HCT116 (cell line): ENCODE measurements around the gene SLC26A3. TPM values are rescaled to one million over a fixed set of nuclear protein-coding genes. Genes with fewer than 3 reads are reported as not detected.

Experiments used
- ATAC-seq: fragments of 200-7000 bp; cut with Tn5 transposase; 2 replicates; pipeline ENCODE4 v1.9.1; 2020; ENCODE audit warnings: mild to moderate bottlenecking, moderate library complexity
- BruUV-seq: library from RNA; stranded (reverse); fragments of 400-500 nt; replicated peaks from 2 replicates; lab custom pipeline; 2021; lab: Mats Ljungman, UMichigan
- CTCF ChIA-PET: fragments of 300-600 bp; sonication (Branson Sonifier 250); formaldehyde crosslinking; loops from one replicate; lab custom pipeline; 2021; ENCODE audit warnings: antibody characterized with exemption; lab: Charles Lee
- POLR2A ChIA-PET: fragments of 300-600, 350-600 bp; sonication (Branson Sonifier 250); formaldehyde crosslinking; loops from one replicate; lab custom pipeline; 2021; ENCODE audit warnings: antibody characterized with exemption; lab: Charles Lee
- RAD21 ChIA-PET, 2 experiments: fragments of 300-600 bp; sonication (Branson Sonifier 250); formaldehyde crosslinking; loops; one replicate each; lab custom pipeline; 2023; ENCODE audit warnings: low total read pairs in 2 of 2; ENCODE audit not compliant: uncharacterized antibody in 2 of 2, unreplicated experiment in 2 of 2, low non-redundant PET in 1 of 2; lab: Charles Lee
- DNase-seq: peaks from one replicate; pipeline ENCODE4 v3.0.0-alpha.2; 2010; ENCODE audit warnings: low read depth, low spot score
- H2AFZ ChIP-seq: fragments of 200-600 bp; shearing (Covaris generic), sonication (generic); 2 replicates; pipeline ENCODE4 v1.6.1; 2017; ENCODE audit warnings: low read depth, mixed run types, mixed read lengths, antibody characterized with exemption, low read length; ENCODE audit not compliant: poor library complexity, severe bottlenecking
- H3K27ac ChIP-seq: 2 replicates; pipeline ENCODE4 v1.5.1; 2012; ENCODE audit warnings: low read depth, low read length
- H3K27me3 ChIP-seq: fragments of 200-600 bp; sonication (generic); 2 replicates; pipeline ENCODE4 v1.6.1; 2016; ENCODE audit warnings: mixed run types, low read length, mixed read lengths; ENCODE audit not compliant: insufficient read depth
- H3K36me3 ChIP-seq, 2 experiments: fragments of 200-500 bp in 1 of 2; fragments of 200-600 bp in 1 of 2; sonication (Bioruptor generic) in 1 of 2; sonication (generic) in 1 of 2; 2 replicates each; pipeline versions ENCODE4 v1.5.1 to v1.6.1; 2014 to 2016; ENCODE audit warnings: low read length in 2 of 2, inconsistent platforms in 1 of 2, mixed read lengths in 1 of 2, mixed run types in 1 of 2; ENCODE audit not compliant: insufficient read depth in 2 of 2, control insufficient read depth in 1 of 2
- H3K4me1 ChIP-seq, 2 experiments: fragments of 200-600 bp in 1 of 2; sonication (generic) in 1 of 2; 2 replicates each; pipeline versions ENCODE4 v1.5.1 to v1.6.1; 2012 to 2017; ENCODE audit warnings: low read length in 2 of 2, inconsistent platforms in 1 of 2, mild to moderate bottlenecking in 1 of 2, mixed read lengths in 1 of 2, mixed run types in 1 of 2, moderate library complexity in 1 of 2; ENCODE audit not compliant: insufficient read depth in 2 of 2, control insufficient read depth in 1 of 2
- H3K4me2 ChIP-seq: fragments of 200-600 bp; sonication (generic); 2 replicates; pipeline ENCODE4 v1.6.1; 2017; ENCODE audit warnings: mixed run types, low read length, mixed read lengths
- H3K4me3 ChIP-seq, 2 experiments: fragments of 200-600 bp in 1 of 2; sonication (generic) in 1 of 2; replicated peaks in 1 of 2; 2 replicates each; pipeline ENCODE4 v1.5.1; 2011 to 2016; ENCODE audit warnings: low read length in 2 of 2, control low read depth in 1 of 2, low read depth in 1 of 2, mild to moderate bottlenecking in 1 of 2, mixed read lengths in 1 of 2, mixed run types in 1 of 2
- H3K79me2 ChIP-seq: fragments of 200-600 bp; sonication (generic); 2 replicates; pipeline ENCODE4 v1.6.1; 2017; ENCODE audit warnings: mild to moderate bottlenecking, mixed run types, low read length, moderate library complexity, mixed read lengths; ENCODE audit not compliant: insufficient read depth
- H3K9ac ChIP-seq: fragments of 200-600 bp; sonication (generic); 2 replicates; pipeline ENCODE4 v1.6.1; 2016; ENCODE audit warnings: low read length, mixed read lengths
- H3K9me2 ChIP-seq: fragments of 200-600 bp; sonication (generic), shearing (Covaris generic); 2 replicates; pipeline ENCODE4 v1.6.1; 2017; ENCODE audit warnings: mixed run types, mild to moderate bottlenecking, moderate library complexity; ENCODE audit not compliant: insufficient read depth
- H3K9me3 ChIP-seq, 2 experiments: fragments of 200-500 bp in 1 of 2; fragments of 200-600 bp in 1 of 2; sonication (Bioruptor generic) in 1 of 2; sonication (generic) in 1 of 2; 2 replicates each; pipeline ENCODE4 v1.6.1; 2014 to 2017; ENCODE audit warnings: low read length in 2 of 2, mixed read lengths in 2 of 2, inconsistent platforms in 1 of 2, low read depth in 1 of 2, mild to moderate bottlenecking in 1 of 2, mixed run types in 1 of 2, moderate library complexity in 1 of 2; ENCODE audit not compliant: control insufficient read depth in 1 of 2, insufficient read depth in 1 of 2
- H4K20me1 ChIP-seq: fragments of 200-600 bp; sonication (generic), shearing (Covaris generic); 2 replicates; pipeline ENCODE4 v1.6.1; 2017; ENCODE audit warnings: mixed run types, mild to moderate bottlenecking, moderate library complexity; ENCODE audit not compliant: insufficient read depth
- ATF3 ChIP-seq: IDR thresholded peaks from 2 replicates; pipeline ENCODE4 v1.6.1; 2012
- CBX3 ChIP-seq: IDR thresholded peaks from 2 replicates; pipeline ENCODE4 v1.6.1; 2012; ENCODE audit warnings: low read depth
- CEBPB ChIP-seq: IDR thresholded peaks from 2 replicates; pipeline ENCODE4 v1.6.1; 2012; ENCODE audit warnings: low read depth
- ELF1 ChIP-seq: IDR thresholded peaks from 2 replicates; pipeline ENCODE4 v1.6.1; 2012; ENCODE audit warnings: low read depth, borderline replicate concordance
- FOSL1 ChIP-seq: IDR thresholded peaks from 2 replicates; pipeline ENCODE4 v1.6.1; 2012; ENCODE audit warnings: low read depth
- MAX ChIP-seq: IDR thresholded peaks from 2 replicates; pipeline ENCODE4 v1.6.1; 2012
- POLR2A ChIP-seq: IDR thresholded peaks from 2 replicates; pipeline ENCODE4 v1.7.0; 2011; ENCODE audit warnings: borderline replicate concordance; ENCODE audit not compliant: insufficient read depth, insufficient read length; ENCODE audit errors: extremely low read depth
- POLR2AphosphoS5 ChIP-seq: IDR thresholded peaks from 2 replicates; pipeline ENCODE4 v1.6.1; 2011; ENCODE audit warnings: mild to moderate bottlenecking, low read depth, low read length, moderate library complexity
- RAD21 ChIP-seq: IDR thresholded peaks from 2 replicates; pipeline ENCODE4 v1.6.1; 2012; ENCODE audit warnings: low read depth, mild to moderate bottlenecking
- SIN3A ChIP-seq: IDR thresholded peaks from 2 replicates; pipeline ENCODE4 v1.6.1; 2012; ENCODE audit warnings: low read depth
- SP1 ChIP-seq: IDR thresholded peaks from 2 replicates; pipeline ENCODE4 v1.6.1; 2012; ENCODE audit warnings: low read depth
- SRF ChIP-seq: IDR thresholded peaks from 2 replicates; pipeline ENCODE4 v1.6.1; 2012; ENCODE audit warnings: low read depth
- TCF7L2 ChIP-seq: IDR thresholded peaks from 2 replicates; pipeline ENCODE4 v1.7.0; 2011; ENCODE audit warnings: borderline replicate concordance, inconsistent platforms; ENCODE audit not compliant: insufficient read depth, insufficient read length; ENCODE audit errors: extremely low read depth
- YY1 ChIP-seq: IDR thresholded peaks from 2 replicates; pipeline ENCODE4 v1.6.1; 2011; ENCODE audit warnings: low read length, low read depth, moderate library complexity, mild to moderate bottlenecking; ENCODE audit not compliant: insufficient replicate concordance; ENCODE audit errors: extremely low read depth
- ZFX ChIP-seq: fragments of 450-650 bp; IDR thresholded peaks from 2 replicates; pipeline ENCODE4 v1.6.1; 2017
- ZNF274 ChIP-seq: fragments of 200-500 bp; sonication (Bioruptor generic); IDR thresholded peaks from 2 replicates; pipeline ENCODE4 v1.6.1; 2014; ENCODE audit warnings: mild to moderate bottlenecking, low read depth, low read length, inconsistent platforms
- intact Hi-C: fragments of 100-400 bp; cut with micrococcal nuclease; formaldehyde crosslinking; loops from 2 replicates; pipeline ENCODE4 v1.10.0; 2022
- total RNA-seq: library from RNA; stranded (reverse); gene quantifications from one replicate; pipeline ENCODE4 v1.2.1, GENCODE V29; 2021; ENCODE audit not compliant: unreplicated experiment

Gene SLC26A3
- total RNA-seq, 1 experiment from 2014 or later: 0.54 TPM

- Histone ChIP-seq H3K9me3 (no peaks in the 10 kb centered on the region), H4K20me1 (no peaks in the 10 kb centered on the region), H3K79me2 (no peaks in the 10 kb centered on the region), H2AFZ (no peak overlapping the region), H3K4me2 (no peak overlapping the region), H3K27ac (no peak overlapping the region), H3K36me3 (no peaks in the 10 kb centered on the region), H3K27me3 (no peaks in the 10 kb centered on the region), H3K9ac (no peak overlapping the region), H3K4me1 (peaks cover 3 to 7% of the 10 kb centered on the region in 2 experiments; a peak in 2 of 4 replicates), H3K4me3 (no peak overlapping the region), H3K9me2 (no peaks in the 10 kb centered on the region)
- TF ChIP-seq YY1: no peak
- TF ChIP-seq MAX: no peak
- TF ChIP-seq CBX3: no peak
- TF ChIP-seq CEBPB: no peak
- TF ChIP-seq SIN3A: no peak
- no peak for TF ChIP-seq POLR2A
- no peak for TF ChIP-seq SP1
- no peak for TF ChIP-seq RAD21
- no peak for TF ChIP-seq ZFX
- TF ChIP-seq POLR2AphosphoS5: no peak
- no peak for TF ChIP-seq ATF3
- TF ChIP-seq ELF1: no peak
- no peak for TF ChIP-seq FOSL1
- TF ChIP-seq ZNF274: no peak
- no peak for TF ChIP-seq TCF7L2
- TF ChIP-seq SRF: no peak
- no TSS peak for BruUV-seq
- DNase-seq: no peak
- intact Hi-C loops: loop anchor here (10.0 kb wide), 3 partner anchors 136 to 926 kb away; partner anchors contain the start of gene BCAP29
- ChIA-PET CTCF (interaction anchor here (1.6 kb wide), 1 partner anchor 258 kb away, joined by 3 read pairs; no protein-coding TSS in a partner anchor), RAD21 (no interaction called here), POLR2A (no interaction called here)
- no peak for ATAC-seq
These were observed 81.7 kb downstream of the SLC26A3 start for GRCh38 chr7:107721286-107721685.
